Breast epithelium (tissue), 3 donors: Measurements from ENCODE around the gene CYP4F22.
"Not testable (repeated sequence)": the region's sequence is repeated elsewhere in the genome, so short reads cannot be mapped to it uniquely, and the experiment has no call there.

Experiments
- POLR2A ChIP-seq: fragments of 450-650 bp; IDR thresholded peaks from one replicate; pipeline ENCODE4 v1.6.1; 2016; ENCODE audit warnings: antibody characterized with exemption, mild to moderate bottlenecking, moderate library complexity
- TF ChIP-seq, protein P1 (sequence below), 3 donors: fragments of 450-650 bp; IDR thresholded peaks; one replicate each; pipeline ENCODE4 v1.5.1; 2016 to 2017; ENCODE audit warnings: antibody characterized with exemption in 3 of 3, mild to moderate bottlenecking in 3 of 3, moderate library complexity in 3 of 3

DNA sequence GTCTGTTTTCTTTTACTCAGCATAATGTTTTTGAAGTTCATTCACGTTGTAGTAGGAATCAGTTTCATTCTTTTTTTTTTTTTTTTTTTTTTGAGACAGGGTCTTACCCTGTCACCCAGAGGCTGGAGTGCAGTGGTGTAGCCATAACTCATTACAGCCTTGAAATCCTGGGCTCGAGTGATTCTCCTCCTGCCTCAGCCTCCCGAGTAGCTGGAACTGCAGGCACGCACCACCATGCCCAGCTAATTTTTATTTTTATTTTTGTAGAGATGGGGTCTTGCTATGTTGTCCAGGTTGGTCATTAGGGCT lies 25.2 kb downstream of the CYP4F22 start:
- TF ChIP-seq, protein P1, sequence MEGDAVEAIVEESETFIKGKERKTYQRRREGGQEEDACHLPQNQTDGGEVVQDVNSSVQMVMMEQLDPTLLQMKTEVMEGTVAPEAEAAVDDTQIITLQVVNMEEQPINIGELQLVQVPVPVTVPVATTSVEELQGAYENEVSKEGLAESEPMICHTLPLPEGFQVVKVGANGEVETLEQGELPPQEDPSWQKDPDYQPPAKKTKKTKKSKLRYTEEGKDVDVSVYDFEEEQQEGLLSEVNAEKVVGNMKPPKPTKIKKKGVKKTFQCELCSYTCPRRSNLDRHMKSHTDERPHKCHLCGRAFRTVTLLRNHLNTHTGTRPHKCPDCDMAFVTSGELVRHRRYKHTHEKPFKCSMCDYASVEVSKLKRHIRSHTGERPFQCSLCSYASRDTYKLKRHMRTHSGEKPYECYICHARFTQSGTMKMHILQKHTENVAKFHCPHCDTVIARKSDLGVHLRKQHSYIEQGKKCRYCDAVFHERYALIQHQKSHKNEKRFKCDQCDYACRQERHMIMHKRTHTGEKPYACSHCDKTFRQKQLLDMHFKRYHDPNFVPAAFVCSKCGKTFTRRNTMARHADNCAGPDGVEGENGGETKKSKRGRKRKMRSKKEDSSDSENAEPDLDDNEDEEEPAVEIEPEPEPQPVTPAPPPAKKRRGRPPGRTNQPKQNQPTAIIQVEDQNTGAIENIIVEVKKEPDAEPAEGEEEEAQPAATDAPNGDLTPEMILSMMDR (IDR thresholded peaks at IDR 0.05): not testable (repeated sequence)
- TF ChIP-seq POLR2A: not testable (repeated sequence)
